T-helper 9 cell (primary cell): ENCODE measurements around the gene LDAH.
"Not testable (repeated sequence)": the region's sequence is repeated elsewhere in the genome, so short reads cannot be mapped to it uniquely, and the experiment has no call there.

ENCODE experiments used
- DNase-seq: peaks from one replicate; pipeline ENCODE4 v3.0.0-alpha.2; 2020

The LDAH gene

GRCh38 chr2:20717641-20718040 lies 105.3 kb downstream of the LDAH start:
- DNase-seq, result no peak

- DNase-seq, result not testable (repeated sequence)
These were observed 106.7 kb downstream of the LDAH start for GRCh38 chr2:20716164-20716563.

GRCh38 chr2:20714412-20714811 lies 108.5 kb downstream of the LDAH start:
- not testable (repeated sequence) for DNase-seq

- not testable (repeated sequence) for DNase-seq
These were observed 109.3 kb downstream of the LDAH start for GRCh38 chr2:20713585-20713984.

- not testable (repeated sequence) for DNase-seq
These were observed 111.3 kb downstream of the LDAH start for GRCh38 chr2:20711641-20712040.

GRCh38 chr2:20707601-20708000 lies 115.3 kb downstream of the LDAH start:
- no peak for DNase-seq

GRCh38 chr2:20706786-20707185 lies 116.1 kb downstream of the LDAH start:
- no peak for DNase-seq

- no peak for DNase-seq
These were observed 116.7 kb downstream of the LDAH start for GRCh38 chr2:20706217-20706616.

GRCh38 chr2:20704886-20705285 lies 118.0 kb downstream of the LDAH start:
- DNase-seq, result no peak

- no peak for DNase-seq
These were observed 120.3 kb downstream of the LDAH start for GRCh38 chr2:20702563-20702962.

GRCh38 chr2:20698916-20699613 lies 123.8 kb downstream of the LDAH start:
- DNase-seq, result no peak

- no peak for DNase-seq
These were observed 125.5 kb downstream of the LDAH start for GRCh38 chr2:20697322-20697934.

- DNase-seq, result no peak
These were observed 126.5 kb downstream of the LDAH start for GRCh38 chr2:20696366-20696765.

- no peak for DNase-seq
These were observed 129.6 kb downstream of the LDAH start for GRCh38 chr2:20693317-20693716.

- DNase-seq, result no peak
These were observed 130.8 kb downstream of the LDAH start for GRCh38 chr2:20692081-20692480.

- DNase-seq, result no peak
These were observed 131.7 kb downstream of the LDAH start for GRCh38 chr2:20691076-20691734.

- DNase-seq, result no peak
These were observed 133.3 kb downstream of the LDAH start for GRCh38 chr2:20689428-20690264.

GRCh38 chr2:20687260-20687832 lies 135.6 kb downstream of the LDAH start:
- DNase-seq, result no peak

- no peak for DNase-seq
These were observed 138.3 kb downstream of the LDAH start for GRCh38 chr2:20684581-20685063.

- no peak for DNase-seq
These were observed 140.6 kb downstream of the LDAH start for GRCh38 chr2:20682167-20682920.

- DNase-seq, result no peak
These were observed 142.0 kb downstream of the LDAH start for GRCh38 chr2:20680744-20681375.
